Dermis microvascular lymphatic vessel endothelial cell (primary cell): ENCODE results near the gene TLX3. TPM values are rescaled to one million over a fixed set of nuclear protein-coding genes. Genes with fewer than 3 reads are reported as not detected.
"Not testable (repeated sequence)": the region's sequence is repeated elsewhere in the genome, so short reads cannot be mapped to it uniquely, and the experiment has no call there.

ENCODE experiments used
- DNase-seq, 2 donors: peaks; one replicate each; pipeline versions ENCODE4 v3.0.0 to v3.0.0-alpha.2; 2010; ENCODE audit warnings: low read depth in 2 of 2
- total RNA-seq: library from RNA; depleted of rRNA; stranded (reverse); fragments of >200 nt; gene quantifications from 2 replicates; pipeline ENCODE4 v1.2.1, GENCODE V29; 2014

Gene TLX3
- total RNA-seq, result not detected in 2 replicates

DNA sequence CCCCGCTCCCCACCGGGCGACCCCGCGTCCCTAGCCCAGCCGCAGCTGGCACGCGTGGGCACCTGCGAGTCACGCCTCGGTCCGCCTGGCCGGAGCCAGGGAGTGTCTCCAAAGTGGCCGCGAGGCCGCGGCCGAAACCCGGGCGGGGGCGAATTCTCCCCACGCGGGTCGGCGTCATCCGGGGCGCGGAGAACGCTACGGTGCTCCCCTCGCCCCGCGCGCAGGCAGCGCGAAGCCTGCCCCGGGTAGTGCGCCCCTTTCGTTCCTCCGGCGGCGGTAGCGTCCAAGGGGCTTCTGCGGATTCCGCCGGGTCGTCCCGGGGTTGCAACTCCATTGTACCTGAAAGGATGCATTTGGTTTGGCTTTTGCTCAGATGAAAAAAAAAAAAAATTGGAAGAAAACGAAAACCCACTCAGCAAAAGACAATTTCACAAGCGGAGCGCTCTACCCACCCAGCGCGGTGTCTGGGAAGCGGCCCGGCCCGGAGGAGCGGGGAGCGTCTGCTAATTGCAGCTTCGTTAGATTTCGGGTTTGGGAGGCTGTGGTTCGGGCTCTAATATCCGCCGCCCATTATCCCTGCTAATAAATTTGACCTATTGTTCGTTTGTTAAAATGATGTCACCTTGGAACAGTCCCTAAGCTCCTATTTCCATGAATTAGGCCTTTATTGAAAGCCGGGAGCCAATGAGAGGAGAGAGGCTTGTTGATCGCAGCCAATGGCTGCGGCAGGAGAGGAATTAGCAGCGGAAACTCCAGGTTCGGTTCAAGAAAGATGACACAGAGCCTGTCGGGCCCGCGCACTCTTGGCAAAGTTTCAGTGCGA is at the start of gene TLX3:
TSS of gene TLX3 (plus strand) at position 796 of the 823 bp plus-strand sequence. CDS start 118 bp downstream, outside the sequence.
- no peak for DNase-seq

GRCh38 chr5:171261361-171261760 is 47.7 kb upstream of the TLX3 start:
- peak in 1 of 2 donors; percentile 2 for DNase-seq

- no peak for DNase-seq
These were observed 47.1 kb upstream of the TLX3 start for GRCh38 chr5:171261904-171262303.

DNA sequence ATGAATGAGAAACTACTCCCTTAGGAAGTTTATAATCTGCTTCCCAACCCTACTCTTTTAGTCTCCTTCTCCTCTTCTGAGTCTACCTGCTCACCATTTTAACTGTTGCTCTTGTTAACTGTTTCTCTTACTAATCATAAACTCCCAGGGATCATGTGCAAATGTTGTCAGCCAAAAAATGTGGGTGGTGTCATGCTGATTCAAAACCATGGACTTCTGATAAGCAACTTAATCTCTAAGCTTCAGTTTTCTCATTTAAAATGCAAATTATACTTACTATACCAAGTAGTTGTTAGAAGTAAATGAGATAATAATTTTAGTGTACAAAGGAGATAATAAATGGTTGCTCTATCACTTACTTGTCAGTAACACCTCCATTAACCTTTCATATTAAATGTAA is 45.9 kb upstream of the TLX3 start:
- no peak for DNase-seq

- no peak for DNase-seq
These were observed 44.2 kb upstream of the TLX3 start for GRCh38 chr5:171264843-171265242.

- no peak for DNase-seq
These were observed 40.1 kb upstream of the TLX3 start for GRCh38 chr5:171268700-171269620.

DNA sequence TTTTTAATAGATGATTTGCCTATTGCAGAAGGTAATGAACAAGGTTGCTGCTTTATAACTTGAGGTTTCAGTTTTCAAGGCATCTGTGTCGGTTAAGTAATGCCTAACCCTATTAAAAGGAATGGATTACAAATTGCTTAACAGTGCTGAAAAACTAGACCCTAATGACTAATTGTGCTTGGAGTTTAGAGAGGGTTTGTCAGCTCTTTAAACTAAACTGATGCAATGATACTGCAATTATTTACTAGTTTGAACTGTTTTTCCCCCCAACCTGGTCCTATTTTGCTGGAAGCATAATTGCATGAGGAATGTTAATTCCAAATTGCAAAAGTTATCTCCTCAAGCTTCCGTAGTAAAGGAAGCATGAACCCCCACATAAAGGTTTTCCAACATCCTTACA is 39.3 kb upstream of the TLX3 start:
- no peak for DNase-seq

- no peak for DNase-seq
These were observed 38.9 kb upstream of the TLX3 start for GRCh38 chr5:171270136-171270535.

GRCh38 chr5:171271798-171272197 is 37.2 kb upstream of the TLX3 start:
- DNase-seq, result no peak

DNA sequence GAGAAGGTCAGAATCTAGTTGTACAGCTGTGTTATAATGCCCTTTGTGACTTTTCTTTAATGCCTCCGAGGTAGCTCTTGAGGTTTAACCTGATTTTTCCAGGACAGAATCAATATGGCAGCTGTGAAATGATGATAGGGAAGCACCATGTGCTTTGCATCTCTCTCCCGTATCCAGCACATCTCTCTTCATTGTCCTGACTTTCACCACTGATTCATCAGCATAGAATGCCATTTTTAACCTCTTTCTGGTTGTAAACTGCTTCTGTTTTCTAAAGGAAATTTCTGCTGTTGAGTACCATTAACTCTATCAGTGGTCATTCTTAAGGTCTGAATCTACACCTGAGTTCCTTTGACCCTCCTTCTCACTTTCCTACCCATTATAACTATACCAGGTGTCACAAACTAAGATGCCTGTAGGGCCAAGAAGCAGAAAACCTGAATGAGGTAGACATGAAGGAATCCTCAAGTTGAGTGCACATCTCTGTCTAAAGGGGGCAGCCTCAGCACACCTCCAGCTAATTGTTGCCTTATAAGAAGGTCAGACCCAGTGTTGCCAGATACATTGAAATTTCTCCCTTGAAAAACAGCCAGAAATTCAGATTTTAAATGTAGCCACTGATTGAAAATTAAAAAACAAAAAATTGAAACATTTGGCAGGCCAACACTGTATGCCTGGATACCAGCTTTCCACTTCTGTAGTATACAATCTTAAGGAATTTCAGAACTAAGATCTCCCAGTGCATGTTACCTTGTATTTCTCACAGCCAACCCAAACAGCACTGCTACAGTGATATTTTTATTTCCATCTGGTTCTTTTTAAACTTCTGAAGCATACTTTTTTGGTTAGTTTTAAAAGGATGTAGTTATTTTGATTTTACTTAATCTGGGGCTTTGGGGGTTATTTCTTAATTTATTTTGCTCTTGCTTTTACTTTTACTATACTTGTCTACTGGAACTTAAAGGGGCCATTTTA is 35.8 kb upstream of the TLX3 start:
- DNase-seq, result peak in 1 of 2 donors; percentile 21

DNA sequence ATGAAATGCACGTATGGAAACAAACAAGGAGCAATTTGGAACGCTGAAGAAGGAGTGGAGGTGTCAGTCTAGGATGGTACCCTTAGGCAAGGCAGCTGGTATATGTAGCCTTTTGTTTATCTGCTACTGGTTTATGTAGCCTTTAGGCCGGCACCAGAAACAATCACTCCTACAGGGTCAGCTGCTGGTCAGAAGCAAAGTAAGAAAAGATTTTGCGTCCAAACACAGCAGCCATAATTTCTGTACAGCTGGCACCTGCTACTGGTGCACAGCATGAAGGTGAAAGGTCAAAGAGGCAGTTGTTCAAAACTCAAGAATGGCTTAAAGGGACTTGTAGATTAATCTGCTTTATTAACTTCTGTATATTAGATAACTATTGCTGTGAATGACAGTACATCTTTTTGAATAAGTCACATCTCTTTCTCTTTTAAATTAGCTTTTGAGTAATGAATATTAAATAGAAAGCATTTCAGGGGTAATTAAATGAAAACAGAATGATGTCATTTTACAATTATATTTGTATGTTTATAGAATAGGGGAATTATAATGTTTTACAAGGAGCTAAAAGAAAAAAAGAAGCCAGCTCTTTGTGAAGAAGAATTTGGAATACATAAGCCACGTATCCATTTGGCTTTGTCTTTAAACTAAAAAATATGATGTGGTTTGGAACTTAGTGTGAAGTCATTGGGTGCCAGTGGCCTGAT is 33.1 kb upstream of the TLX3 start:
- DNase-seq, result no peak

GRCh38 chr5:171283753-171284152 is 25.3 kb upstream of the TLX3 start:
- no peak for DNase-seq

DNA sequence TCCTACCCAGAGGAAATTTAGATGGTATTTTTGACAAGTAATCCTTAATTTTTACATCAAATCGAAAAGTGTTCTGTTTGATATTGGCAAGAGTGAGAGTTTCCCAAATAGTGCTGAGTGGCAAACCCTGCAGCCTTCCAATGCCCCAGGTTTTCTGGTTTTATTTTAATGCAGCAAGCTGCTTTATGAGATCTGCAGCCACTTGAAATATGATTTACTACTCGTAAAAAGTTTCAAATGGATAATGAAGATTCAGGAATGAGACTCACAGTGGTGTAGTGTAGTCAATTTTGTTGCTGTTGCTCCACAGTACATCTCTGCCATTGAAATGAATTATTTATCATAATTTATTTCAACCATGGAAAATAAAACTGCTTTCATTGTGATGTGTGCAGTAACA is 23.6 kb upstream of the TLX3 start:
- no peak for DNase-seq

DNA sequence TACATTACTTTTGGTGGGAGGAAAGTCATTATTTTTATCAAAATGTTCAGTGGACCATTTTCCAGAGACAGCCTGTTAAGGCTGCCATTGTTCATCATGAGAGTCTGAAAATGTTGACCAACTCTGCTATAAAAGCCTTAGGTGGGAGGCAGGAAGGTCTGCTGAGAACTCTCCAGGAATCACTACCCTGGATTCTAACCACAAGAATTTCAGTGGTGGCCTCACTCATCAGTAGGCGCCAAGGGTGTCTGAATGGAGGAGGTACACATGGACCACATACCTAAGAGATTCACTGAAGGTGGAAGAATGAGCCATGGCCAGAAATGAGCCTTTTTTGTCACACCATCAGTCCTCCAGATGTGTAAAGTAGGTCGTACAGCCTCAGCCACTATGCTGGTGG is 21.0 kb upstream of the TLX3 start:
- DNase-seq, result no peak

- no peak for DNase-seq
These were observed 17.7 kb upstream of the TLX3 start for GRCh38 chr5:171291371-171291770.

GRCh38 chr5:171295299-171295698 is 13.7 kb upstream of the TLX3 start:
- DNase-seq, result peak in 1 of 2 donors; percentile 26

- DNase-seq, result no peak
These were observed 13.2 kb upstream of the TLX3 start for GRCh38 chr5:171295801-171296200.

GRCh38 chr5:171297941-171298340 is 11.1 kb upstream of the TLX3 start:
- not testable (repeated sequence) for DNase-seq

DNA sequence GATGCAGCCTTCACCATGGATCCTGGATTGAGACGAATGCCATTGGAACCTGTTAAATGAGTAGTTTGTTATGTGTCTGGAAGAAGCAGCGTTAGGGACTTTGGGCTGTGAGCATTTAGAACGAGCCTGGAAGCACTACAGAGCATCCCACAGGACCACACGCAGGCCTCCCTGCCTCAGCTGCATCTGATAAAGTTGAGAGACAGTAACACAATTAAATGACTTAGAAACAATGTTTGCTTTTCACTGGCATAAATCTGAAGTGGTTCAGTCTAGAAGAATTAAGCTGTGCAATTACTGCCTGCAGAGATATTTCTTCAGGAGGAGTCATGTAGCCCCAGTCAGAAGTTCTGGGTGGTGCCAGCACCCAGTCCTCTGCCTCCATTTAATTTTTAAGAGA is 9.8 kb upstream of the TLX3 start:
- DNase-seq, result no peak

GRCh38 chr5:171299851-171300250 is 9.2 kb upstream of the TLX3 start:
- no peak for DNase-seq

DNA sequence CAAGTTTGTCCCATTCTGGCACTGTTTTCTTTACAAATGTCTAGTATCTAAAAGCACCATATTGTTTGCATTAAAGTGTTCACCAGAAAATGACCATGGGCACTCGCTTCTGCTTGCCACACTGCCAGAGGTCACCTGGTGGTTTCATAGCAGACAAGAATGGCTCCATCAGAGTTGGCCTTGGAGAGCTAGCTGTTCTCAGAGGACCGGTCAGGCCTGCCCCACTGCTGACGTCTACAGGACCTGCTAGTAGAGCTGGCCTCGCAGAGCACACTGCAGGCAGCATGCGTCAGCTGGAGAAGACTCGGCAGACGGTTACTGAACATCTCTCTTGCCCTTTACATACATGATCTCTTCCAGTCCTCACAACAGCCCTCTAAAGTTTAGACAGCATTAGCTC is 8.7 kb upstream of the TLX3 start:
- DNase-seq, result no peak
